GM19372 (cell line): ENCODE measurements around the gene COG7.
"Not testable (repeated sequence)": the region's sequence is repeated elsewhere in the genome, so short reads cannot be mapped to it uniquely, and the experiment has no call there.

Experiments
- ATAC-seq: cut with Tn5 transposase; IDR thresholded peaks from one replicate; pipeline ENCODE4 v1.9.1; 2021; ENCODE audit warnings: mild to moderate bottlenecking, low read depth, moderate library complexity; ENCODE audit not compliant: unreplicated experiment

The COG7 gene

DNA sequence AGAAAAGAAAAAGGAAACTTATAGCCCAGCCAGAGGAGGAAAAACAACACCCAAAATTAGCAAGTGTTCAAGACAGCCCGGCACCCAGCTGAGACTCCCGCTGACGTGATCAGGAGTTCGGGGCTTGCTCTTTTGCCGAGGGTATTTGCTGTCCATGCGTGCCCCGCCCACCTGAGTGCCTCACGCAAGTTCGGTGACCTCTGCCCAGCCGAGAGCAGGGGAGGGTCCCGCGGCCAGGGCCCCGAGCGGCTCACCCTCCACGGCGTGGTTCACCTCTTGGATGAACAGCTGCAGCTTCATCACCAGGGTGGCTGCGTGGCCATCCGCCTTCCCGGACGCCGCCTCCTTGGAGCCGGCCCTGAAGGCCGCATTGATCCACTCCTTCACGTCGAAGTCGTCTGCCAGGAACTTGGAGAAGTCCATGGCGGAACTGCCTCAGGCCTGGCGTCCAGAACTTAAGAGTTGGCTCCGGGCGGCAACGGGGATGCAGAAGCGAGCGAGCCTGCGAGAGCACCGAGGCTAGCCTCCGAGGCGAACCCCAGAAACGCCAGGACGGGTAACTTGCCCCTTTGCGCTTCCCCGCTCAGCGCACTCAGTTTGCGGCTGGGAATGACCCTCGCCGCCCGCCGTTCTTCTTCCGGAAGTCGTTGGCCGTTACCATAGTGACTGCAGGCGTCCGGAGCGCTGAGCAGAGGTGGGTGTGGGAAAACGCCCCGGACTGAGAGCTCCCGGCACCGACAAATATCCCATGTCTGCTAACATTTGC, at the start of gene COG7:
Gene COG7 (minus strand): TSS at position 618 of the 766 bp plus-strand sequence. CDS start 195 bp downstream, at position 423.
- peak; percentile 88 for ATAC-seq

DNA sequence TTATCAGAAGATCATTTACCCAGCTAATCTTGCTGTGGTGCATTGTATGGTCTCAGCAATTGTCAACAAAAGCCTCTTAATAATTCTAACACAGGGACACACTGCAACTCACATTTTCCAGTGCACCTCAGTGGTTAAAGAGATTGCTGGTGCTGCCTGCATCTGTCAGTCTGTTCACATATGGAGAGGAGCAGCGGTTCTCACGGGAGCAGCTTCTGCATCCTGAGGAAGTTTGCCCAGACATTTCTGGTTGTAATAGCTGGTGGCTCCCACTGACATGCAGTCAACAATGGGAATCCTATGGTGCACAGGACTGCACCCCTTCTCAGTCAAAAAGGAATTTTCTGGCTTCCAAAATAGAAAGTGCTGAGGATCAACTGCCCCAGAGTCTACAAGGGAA, 49.5 kb upstream of the COG7 start:
- no peak for ATAC-seq

DNA sequence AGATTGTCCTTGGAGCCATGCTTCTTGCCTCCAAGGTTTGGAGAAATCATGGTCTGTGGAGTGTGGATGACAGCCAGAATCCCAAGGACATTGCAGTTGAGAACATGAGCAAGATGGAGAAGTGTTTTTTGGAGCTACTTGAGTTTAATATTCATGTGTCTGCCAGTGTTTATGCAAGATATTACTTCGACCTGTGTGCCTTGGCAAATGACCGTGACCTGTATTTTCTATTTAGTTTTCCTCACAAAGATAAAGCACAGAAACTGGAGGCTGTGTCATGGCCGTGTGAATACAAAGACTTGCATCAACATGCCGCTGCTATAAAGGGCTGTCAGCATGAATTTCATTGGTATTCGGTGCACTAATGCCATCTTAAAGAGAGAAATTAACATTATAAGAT, 48.3 kb upstream of the COG7 start:
- ATAC-seq = no peak

DNA sequence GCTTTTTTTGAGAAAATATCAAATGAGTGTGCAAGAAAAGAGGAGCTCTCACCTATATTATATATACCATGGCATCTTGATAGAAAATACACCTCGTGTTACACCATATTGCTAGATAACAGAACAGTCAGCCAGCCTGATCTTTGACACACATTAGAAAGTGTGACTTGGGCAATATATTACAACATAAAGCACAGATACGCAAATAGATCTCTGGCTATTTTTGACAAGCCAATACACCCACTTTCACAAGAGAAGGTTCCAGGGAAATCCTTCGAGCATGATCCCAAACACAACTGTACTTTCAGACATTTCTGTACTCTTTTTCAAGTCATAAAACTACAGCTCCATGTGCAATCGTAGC, 47.9 kb upstream of the COG7 start:
- ATAC-seq = no peak

DNA sequence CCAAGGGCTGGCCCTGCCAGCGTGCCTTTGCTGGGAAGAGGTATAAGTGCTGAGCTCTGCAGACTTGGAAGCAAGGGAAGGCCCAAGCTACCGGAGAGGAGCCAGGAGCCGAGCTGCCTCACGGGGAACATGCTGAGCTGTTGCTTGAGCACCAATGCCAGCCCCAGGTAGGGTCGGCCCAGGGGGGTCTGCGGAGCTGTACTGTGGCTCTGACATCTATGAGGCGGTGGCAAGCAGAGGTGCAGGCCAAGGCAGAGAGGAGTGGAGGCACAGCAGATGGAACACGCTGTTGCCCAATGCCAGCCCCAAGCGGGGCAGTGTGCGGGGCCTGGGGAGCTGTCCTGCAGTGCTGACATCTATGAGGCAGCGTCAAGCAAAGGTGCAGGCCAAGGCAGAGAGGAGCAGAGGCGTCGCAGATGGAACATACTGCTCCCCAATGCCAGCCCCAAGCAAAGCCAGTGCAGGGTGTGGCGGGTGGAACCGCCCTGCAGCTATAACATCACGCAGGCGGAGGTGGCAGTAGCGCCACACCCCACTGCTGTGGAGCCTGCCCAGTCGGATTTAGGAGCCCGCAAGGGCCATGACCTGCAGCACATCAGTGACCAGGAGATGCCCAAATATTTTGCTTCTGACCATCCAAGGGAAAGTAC, 47.3 kb upstream of the COG7 start:
- no peak for ATAC-seq

DNA sequence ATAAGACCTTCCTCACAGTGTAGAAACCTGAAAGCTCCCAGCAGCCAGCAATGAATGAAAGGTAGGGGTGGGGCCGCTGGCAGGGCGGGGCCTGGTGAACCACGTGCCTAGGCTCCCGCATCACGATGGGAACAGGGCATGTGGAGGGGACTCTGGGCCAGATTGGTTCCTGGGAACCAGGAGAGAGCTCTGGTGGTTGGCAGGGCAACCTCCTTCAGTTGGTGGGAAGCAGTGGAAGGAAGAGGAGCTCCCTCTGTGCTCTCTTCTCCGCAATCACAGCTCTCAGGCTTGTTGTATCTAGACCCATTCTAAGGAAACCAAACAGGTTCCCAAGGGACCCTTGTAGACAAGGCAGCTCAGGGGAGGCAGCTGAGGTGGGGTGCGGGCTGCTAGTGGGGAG, 46.8 kb upstream of the COG7 start:
- ATAC-seq = no peak

DNA sequence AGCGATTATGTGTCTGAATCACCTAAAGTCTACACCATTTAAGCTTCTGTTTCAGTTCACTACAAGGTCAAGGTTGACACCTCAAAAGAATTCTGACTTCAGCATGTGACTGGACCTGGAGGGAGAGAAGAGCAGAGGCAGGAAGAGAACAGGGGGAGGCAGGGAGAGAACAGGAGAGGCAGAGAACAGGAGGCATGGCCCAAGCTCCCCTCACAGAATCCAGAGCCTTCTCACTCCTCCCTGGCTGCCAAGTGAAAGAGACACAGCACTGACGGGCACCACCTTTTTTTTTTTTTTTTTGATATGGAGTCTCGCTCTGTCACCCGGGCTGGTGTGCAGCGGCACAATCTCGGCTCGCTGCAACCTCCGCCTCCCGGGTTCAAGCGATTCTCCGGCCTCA, 45.9 kb upstream of the COG7 start:
- ATAC-seq = no peak

DNA sequence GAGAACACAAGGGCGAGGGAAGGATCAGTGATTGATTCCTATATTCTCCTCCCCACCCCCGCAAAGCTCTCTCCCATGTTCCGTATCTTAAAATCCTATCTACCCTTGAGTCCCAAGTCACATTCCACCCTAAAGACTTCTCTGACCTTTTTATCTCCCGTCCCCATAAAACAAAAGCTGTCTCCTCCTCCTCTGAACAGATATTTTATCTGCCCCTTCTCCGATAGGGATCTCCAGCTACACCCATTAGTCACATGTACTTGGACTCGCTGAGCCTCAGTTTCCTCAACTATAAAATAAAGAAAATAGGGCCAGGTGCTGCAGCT, 44.5 kb upstream of the COG7 start:
- no peak for ATAC-seq

DNA sequence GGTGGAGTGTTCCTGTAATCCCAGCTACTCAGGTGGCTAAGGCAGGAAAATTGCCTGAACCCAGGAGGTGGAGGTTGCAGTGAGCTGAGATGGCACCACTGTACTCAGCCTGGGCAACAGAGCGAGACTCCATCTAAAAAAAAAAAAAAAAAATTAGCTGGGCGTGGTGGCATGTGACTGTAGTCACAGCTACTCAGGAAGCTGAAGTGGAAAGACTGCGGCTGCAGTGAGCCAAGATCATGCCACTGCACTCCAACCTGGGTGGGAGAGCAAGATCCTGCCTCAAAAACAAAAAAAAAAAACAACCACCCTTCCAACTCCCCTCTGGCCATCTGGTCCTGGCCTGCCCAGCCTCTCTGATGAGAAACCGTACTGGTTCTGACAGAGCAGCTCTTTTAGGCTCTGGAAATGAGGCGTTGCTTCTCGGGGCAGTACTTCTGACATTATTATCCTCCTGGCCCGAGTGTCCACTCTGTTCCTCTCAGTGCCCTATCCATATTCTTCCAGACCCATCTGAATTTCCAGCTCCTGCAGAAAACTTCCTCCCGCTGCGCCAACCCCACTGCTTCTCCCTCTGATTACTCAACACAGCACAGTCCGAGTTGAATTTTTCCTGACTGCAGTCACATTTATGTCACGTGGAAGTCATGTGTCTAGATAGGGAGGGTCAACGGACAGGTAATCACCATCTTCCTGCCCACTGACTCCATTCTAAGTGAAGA, 44.0 kb upstream of the COG7 start:
- no peak for ATAC-seq

DNA sequence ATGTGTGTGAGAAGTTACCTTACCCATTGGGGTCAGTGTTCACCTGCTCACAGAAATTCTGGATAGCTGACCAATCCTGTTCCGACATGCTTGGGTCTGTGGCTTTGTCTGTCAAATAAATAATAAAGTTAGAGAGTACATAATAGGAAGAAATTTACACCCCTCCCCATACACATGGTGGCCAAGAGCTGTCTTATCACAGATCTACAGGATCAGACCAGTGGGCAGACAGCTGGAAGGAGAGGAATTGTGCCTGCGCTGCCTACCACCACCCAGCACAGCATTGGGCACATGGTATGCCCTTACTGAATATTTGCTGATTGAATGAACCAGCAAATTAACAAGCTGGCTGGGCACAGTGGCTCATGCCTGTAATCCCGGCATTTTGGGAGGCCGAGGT, 42.7 kb upstream of the COG7 start:
- ATAC-seq = no peak

DNA sequence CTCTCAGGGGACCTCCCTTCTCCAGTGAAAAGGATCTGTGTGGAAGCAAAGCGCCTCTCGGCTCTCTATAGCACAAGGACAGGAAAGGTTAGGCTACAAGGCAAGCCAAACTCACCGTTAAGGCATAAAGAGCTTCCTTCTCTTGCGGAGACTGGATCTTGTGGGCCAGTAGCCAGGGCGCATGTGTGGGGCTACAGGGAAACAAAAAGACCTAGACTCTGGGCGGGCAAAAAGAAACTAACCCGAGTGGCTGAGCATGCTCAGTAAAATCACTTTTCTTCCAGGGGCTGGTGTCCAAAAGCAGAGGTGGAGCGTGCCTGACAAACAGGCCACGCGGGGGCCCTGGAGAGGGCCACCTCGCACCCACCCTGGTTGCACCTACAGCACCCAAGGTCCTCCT, 41.2 kb upstream of the COG7 start:
- no peak for ATAC-seq

DNA sequence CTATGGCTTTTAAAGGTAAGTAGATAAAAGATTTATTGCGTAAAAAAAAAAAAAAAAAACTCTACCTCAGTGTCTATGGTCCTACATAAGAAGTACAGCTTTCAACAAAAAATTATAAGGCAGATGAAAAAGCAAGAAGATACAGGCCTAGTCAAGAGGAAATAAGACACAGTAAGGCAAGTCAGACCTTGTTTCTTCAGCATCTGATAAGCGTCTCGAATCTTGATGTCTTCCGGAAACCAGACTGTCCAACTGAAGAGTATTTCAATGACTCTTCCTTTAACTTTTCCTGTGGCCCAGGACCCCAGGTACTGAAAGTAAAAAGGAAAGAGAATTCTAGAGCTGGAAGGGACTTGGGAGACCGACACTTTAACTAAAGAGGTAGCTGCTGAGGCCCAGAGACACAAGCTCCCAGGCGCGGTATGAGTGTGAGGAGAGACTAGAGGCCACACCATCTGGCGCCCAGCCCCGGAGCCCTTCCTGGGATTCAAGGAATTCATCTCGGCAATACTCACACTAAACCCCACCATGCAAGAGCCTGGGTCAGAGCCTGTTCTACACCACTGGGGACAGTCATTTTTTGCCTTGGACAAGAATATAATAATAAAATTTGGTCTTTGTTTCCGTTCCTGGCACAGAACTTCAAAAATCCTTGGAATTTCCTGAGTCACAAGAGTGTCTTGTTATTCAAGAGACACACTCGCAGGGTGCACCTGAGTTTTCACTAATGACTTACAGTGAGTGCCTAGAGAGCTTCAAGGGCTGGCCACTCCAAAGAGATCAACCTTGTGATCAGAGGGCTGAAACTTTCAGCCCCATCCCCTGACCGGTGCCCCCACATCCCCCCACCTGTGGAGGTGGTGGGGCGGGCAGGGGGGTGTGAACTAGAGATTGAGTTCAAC, 38.8 kb upstream of the COG7 start:
- ATAC-seq = no peak

DNA sequence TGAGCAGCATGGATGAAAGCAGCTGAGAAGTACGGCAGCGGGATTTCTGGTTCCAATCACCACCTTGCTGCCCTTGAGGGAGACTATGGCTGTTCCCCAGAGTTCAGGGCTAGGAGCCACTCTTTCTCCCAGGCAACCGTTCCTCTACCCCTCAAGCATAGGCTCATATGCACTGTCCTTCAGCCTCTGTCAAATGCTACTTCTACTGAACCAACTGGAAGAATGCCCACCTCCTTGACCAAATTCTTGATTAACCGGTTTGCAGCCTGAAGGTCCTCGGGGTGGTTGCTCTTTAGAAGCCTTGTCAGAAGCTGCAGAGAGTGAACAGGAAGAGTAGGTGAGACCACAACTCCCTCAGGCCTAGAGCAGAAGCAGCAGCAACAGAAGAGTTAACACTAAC, 33.5 kb upstream of the COG7 start:
- no peak for ATAC-seq

DNA sequence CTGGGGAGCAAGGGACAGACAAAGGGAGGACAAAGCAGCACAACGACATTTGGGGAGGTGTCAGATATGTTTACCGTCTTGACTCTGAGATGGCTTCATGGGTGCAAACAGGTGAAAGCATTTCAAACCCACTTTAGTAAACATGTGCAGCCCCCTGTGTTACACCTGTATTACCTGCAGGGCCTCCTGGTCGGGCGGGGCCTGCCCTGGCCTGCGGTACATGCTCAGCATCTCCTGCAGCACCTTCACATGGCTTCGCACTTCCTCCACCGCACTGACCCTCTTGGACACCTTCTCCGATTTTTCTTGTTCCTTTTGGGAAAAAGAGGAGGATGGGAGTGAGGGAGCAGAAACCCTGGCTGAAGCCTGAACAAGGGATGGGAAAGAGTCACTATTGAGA, 32.9 kb upstream of the COG7 start:
- ATAC-seq = no peak

DNA sequence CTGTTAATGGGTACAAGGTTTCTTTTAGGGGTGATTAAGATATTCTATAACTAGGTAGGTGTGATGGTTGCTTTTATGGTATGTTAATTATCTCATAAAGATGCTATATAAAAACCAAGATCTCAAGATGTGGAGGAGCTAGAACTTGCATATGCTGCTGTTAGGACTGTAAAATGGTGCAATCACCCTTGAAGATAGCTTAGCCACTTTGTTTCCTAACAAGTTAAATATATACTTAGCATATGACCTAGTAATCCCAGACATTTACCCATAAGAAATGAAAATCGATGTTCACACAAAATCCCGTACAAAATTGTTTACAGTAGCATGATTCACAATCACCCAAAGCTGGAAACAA, 32.2 kb upstream of the COG7 start:
- ATAC-seq = no peak

DNA sequence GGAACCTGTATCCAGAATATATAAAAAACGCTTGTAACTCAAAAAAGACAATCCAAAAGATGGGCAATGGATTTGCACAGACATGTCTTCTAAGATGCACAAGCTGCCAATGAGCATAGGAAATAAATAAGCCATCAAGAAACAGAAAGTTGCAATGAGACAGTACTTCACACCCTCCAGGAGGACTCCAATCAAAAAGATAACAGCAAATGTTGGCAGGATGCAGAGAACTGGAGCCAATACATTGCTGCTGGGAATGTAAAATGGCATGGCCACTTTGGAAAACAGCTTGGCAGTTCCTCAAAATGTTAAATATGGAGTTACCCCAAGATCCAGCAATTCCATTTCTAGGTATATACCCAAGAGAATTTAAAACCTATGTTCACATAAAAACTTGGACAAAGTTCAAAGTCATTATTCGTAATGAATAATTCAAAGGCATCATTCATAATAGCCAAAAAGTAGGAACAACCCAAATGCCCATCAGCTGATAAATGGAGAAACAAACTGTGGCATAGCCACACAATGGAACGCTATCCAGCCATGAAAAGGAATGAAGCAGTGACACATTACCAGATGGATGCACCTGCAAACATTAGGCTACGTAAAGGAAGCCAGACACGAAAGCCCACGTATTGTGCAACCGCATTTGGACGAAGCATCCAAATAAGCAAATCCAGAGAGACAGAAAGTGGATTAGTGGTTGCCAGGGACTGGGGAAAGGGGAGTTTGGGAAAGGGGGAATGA, 31.7 kb upstream of the COG7 start:
- ATAC-seq = no peak

DNA sequence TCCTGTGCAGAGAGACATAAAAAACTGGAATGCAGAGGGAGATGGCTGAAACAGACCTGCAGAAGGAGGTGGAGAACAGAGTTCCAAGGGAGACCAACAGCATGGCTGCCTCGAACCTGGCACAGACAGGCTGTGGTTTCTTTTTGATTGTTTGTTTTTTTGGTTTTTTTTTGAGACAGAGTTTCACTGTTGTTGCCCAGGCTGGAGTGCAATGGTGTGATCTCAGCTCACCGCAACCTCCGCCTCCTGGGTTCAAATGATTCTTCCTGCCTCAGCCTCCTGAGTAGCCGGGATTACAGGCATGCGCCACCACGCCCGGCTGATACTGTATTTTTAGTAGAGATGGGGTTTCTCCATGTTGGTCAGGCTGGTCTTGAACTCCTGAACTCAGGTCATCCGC, 30.5 kb upstream of the COG7 start:
- not testable (repeated sequence) for ATAC-seq

DNA sequence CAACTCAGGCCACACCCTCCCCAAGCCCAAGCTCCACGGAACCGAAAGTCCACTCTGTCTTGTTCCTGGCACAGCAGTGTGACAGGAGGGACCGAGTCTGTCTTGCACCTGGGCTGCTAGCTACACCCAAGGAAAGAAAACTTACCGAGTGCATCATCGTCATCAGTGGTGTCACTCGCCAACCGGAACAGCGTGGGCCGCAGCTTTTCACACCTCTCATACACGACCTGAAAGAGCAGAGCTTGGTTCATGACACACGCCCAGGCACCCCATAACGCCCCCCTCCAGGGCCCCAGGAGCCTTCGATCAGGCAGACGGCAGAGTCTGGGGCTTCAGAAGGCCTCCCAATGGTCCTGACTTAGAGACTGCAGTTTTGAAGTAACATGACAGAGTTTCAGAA, 29.8 kb upstream of the COG7 start:
- ATAC-seq = peak; percentile 82

DNA sequence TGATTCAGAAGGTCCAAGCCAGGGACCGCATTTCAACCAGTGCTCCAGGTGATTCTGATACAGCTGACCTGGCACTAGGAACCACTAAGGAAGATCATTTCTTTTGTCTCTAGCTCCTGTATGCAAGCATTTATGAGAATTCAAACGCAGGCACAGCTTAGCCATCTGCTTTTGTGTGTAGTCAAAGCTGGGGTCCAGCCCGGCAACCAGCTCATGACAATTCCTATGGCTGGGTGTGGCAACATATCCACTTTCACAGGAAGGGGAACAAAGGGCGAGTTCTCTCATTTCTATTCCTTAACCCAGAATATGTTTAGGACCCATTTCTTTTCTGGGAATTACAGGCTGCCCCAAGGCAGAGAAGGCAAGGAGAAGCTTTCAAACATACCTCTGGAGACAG, 27.3 kb upstream of the COG7 start:
- no peak for ATAC-seq

DNA sequence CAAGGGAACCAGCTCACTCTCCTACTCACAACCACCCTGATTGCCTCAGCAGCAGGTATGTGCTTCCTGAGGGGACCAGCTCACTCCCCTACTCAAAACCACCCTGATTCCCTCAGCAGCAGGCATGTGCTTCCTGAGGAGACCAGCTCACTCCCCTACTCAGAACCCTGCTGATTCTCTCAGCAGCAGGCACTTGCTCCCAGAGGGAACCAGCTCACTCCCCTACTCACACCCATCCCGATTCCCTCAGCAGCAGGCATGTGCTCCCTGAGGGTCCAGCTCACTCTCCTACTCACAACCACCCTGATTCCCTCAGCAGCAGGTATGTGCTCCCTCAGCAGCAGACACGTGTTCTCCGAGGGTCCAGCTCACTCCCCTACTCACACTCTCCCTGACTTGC, 26.1 kb upstream of the COG7 start:
- no peak for ATAC-seq
